GM10248 (cell line): ENCODE results near the gene NTF3.

Source experiments
- CTCF ChIA-PET: fragments of 300-600 bp; sonication (Branson Sonifier 250); formaldehyde crosslinking; extraction: SDS; loops from one replicate; lab custom pipeline; 2021; ENCODE audit warnings: antibody characterized with exemption; lab: Yijun Ruan, JAX
- POLR2A ChIA-PET: fragments of 350-650 bp; sonication (Branson Sonifier 250); formaldehyde crosslinking; extraction: SDS; loops from one replicate; lab custom pipeline; 2020; ENCODE audit warnings: antibody characterized with exemption; lab: Yijun Ruan, JAX
- DNase-seq: peaks from one replicate; pipeline ENCODE4 v3.0.0; 2012; ENCODE audit errors: extremely low spot score
- CTCF ChIP-seq: IDR thresholded peaks from 2 replicates; pipeline ENCODE4 v1.5.1; 2012; ENCODE audit warnings: mild to moderate bottlenecking, low read depth; ENCODE audit errors: extremely low read depth, missing control alignments, control extremely low read depth

NTF3 gene

DNA sequence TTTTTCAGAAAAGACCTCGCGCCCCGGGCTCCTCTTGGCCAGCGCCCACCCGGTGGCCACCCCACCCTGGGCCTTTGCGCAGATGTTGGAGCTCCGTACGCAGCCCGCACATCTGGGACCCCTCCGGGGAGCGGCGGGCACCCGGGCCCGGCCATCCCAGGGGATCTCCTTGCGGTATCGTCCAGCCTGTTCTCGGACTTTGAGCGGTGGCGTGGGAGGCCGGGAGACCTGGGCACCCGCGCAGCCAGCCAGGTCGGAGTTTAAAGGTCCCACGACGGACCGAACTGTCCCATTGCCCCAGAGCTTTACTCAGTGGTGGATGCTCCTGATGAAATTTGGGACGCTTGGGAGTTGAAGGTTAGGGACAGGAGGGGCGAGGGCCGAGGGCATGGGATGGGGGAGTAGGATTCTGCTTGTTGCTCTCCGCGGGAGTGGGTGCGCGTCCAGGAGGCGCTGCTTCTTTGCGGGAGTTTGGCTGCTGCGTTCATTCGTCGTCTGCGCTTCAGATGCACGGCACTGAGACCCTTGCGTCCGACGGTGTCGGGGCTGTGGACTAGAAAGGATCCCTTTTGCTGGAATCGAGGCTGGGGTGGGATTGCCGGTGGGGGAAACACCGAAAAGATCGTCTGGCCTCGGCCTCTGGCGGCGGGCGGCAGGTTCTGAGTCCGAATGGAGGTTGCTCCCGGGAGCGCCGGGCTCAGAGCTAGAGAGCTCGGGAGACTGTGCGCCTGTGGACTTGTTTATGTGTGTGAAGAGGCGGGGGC is 1.4 kb downstream of the NTF3 start:
- POLR2A ChIA-PET, result no interaction called here
- CTCF ChIA-PET, result no interaction called here
- DNase-seq, result no peak
- TF ChIP-seq CTCF, result no peak

- CTCF ChIA-PET, result interaction anchor here (1.3 kb wide), 1 partner anchor 38 kb away, joined by 3 read pairs; no protein-coding TSS in a partner anchor
- no peak for TF ChIP-seq CTCF
- POLR2A ChIA-PET, result no interaction called here
- no peak for DNase-seq
Measured at GRCh38 chr12:5433845-5434646, 2.1 kb downstream of the NTF3 start.

DNA sequence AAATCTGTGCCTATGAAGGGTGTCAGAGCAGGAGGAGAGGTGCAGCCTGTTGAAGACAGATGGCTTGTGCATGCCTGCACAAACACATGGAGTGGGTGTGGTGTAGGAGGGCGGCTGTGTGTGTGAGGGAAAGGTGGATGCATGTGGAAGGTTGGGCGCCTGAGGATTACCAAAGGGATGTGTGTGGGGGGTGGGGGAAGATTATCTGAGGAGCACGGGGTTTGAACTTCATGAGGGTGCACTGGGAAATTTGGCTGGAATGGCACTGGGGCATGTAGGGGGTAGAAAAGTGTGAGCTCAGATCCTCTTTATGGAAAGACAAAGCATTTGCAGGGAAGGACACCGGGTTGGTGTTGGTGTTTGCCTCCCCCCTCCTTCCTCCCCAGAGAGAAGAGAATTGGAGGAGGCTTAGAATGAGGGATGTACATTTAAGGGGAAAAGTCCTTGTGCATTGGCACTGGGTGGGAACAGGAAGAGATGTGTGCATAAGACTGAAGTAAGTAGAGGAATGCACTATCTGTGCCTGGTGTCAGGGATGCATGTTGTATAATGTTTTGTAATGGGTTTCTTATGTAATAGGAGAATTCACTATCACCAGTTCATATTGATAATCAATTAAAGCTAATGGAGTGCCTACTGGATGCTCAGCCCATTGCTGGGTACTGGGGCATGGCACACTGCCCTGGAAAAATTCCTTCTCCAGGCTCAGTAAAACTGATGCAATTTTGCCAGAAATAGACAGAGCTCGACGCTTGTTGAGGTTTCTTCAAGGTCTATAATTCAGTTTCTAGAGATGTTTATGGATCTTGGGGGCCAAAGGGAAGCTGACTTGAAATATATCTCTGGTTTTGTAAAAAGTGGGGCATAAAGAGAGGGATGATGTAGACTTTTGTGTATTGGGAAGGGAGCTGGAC is 3.0 kb downstream of the NTF3 start:
- TF ChIP-seq CTCF, result no peak
- ChIA-PET POLR2A (no interaction called here), CTCF (interaction anchor here (1.3 kb wide), 1 partner anchor 39 kb away, joined by 3 read pairs; no protein-coding TSS in a partner anchor)
- no peak for DNase-seq

- no peak for DNase-seq
- no peak for TF ChIP-seq CTCF
- ChIA-PET CTCF (no interaction called here), POLR2A (no interaction called here)
Measured at GRCh38 chr12:5437182-5437583, 5.3 kb downstream of the NTF3 start.

DNA sequence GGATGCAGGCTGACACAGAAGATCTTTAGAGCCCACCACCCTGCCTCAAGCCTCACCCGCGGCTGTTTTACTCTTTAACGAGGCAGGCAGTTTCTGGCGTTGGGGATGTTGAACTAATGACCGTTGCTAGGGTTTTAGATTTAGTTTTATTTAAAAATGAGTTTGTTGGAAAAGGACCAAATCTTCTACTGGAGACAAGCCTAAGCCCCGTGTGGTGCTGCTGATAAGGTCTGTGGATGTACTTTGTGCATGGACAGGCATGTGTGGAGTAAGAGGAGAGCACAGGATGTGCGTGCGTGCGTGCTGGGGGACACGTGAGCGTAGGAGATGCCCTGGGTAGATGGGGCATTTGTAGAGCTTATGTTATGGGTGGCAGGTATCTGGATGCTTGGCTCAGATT is 5.7 kb downstream of the NTF3 start:
- POLR2A ChIA-PET, result no interaction called here
- no peak for TF ChIP-seq CTCF
- DNase-seq, result no peak
- CTCF ChIA-PET, result no interaction called here
